Measurements from ENCODE around the gene AIFM2. TPM values are rescaled to one million over a fixed set of nuclear protein-coding genes. Genes with fewer than 3 reads are reported as not detected.
A peak's percentile ranks its signal among the peaks of the same experiment; 100 is the strongest.

Gene AIFM2
- total and polyA plus RNA-seq, 9 of the 15 experiments (the other 6 are each of a cell fraction or from before 2014, with no cell fraction given): 2.7 to 14.1 (median 9.2) TPM

GRCh38 chr10:70146489-70147258 lies 14.0 kb upstream of the AIFM2 start, which contains the start of gene TYSND1 (continued):
- TF ChIP-seq ZBTB12 (CRISPR knock-in tag; IDR thresholded peaks at IDR 0.05): no peak
- no peak for TF ChIP-seq TARDBP (IDR thresholded peaks at IDR 0.05)
- no peak for TF ChIP-seq NFIC (IDR thresholded peaks at IDR 0.05)
- peak; percentile 28; the same call in 1 of the 2 replicates for TF ChIP-seq NR2C1 (IDR thresholded peaks at IDR 0.05)
- TF ChIP-seq NR2C1 (tag; IDR thresholded peaks at IDR 0.05): peak; percentile 31; the same call in 1 of the 2 replicates
- no peak for TF ChIP-seq ZEB2 (IDR thresholded peaks at IDR 0.05)
- no peak for TF ChIP-seq ZNF408 (CRISPR knock-in tag; IDR thresholded peaks at IDR 0.05; ENCODE audit: low read depth)
- no peak for TF ChIP-seq SIN3B (IDR thresholded peaks at IDR 0.05; ENCODE audit: low read depth)
- no peak for TF ChIP-seq SFPQ (IDR thresholded peaks at IDR 0.05; ENCODE audit: low read depth, low read length)
- peak; percentile 53; the same call in 1 of the 2 replicates for TF ChIP-seq ZBTB33 (CRISPR knock-in tag; IDR thresholded peaks at IDR 0.05)
- peak; percentile 10 to 38 (median 36); a peak in 3 of 6 replicates for TF ChIP-seq CTCF (IDR thresholded peaks at IDR 0.05 in 2 of 3, conservative IDR thresholded peaks at IDR 0.05 in 1 of 3; ENCODE audit: insufficient read depth in 2 of 3, low read depth in 1 of 3, low read length in 3 of 3)
- TF ChIP-seq MAFG (tag; conservative IDR thresholded peaks at IDR 0.05): no peak
- no peak for TF ChIP-seq NFRKB (IDR thresholded peaks at IDR 0.05; ENCODE audit: low read depth)
- no peak for TF ChIP-seq NELFE (IDR thresholded peaks at IDR 0.05; ENCODE audit: insufficient read depth, insufficient read length)
- peak in 1 of 2 experiments; percentile 12; a peak in 1 of 4 replicates for TF ChIP-seq RAD21 (CRISPR knock-in tag; conservative IDR thresholded peaks at IDR 0.05 in 1 of 2, IDR thresholded peaks at IDR 0.05 in 1 of 2)
- no peak for TF ChIP-seq ZNF639 (CRISPR knock-in tag; conservative IDR thresholded peaks at IDR 0.05 in 1 of 2, IDR thresholded peaks at IDR 0.05 in 1 of 2)
- TF ChIP-seq EP300 (IDR thresholded peaks at IDR 0.05; ENCODE audit: low read length): no peak
- TF ChIP-seq SUPT5H (IDR thresholded peaks at IDR 0.05): 0 out of 2 replicates have a peak, but pooled peaks have one; percentile 38
